Ecto neural progenitor cell (in vitro differentiated cells): Measurements from ENCODE around the gene RASAL3.
A peak's percentile ranks its signal among the peaks of the same experiment; 100 is the strongest.
"Not testable (repeated sequence)": the region's sequence is repeated elsewhere in the genome, so short reads cannot be mapped to it uniquely, and the experiment has no call there.

Source experiments
- DNase-seq: peaks from one replicate; pipeline ENCODE4 v3.0.0-alpha.2; 2018; ENCODE audit warnings: low spot score

The RASAL3 gene

GRCh38 chr19:15473821-15474220 is 9.5 kb upstream of the RASAL3 start:
- DNase-seq = not testable (repeated sequence)

GRCh38 chr19:15471639-15472101 is 7.3 kb upstream of the RASAL3 start:
- no peak for DNase-seq

GRCh38 chr19:15469513-15470297 is 5.4 kb upstream of the RASAL3 start:
- peak; percentile 44 for DNase-seq

- no peak for DNase-seq
Measured at GRCh38 chr19:15468675-15469512, 4.5 kb upstream of the RASAL3 start.

GRCh38 chr19:15467734-15468214 is 3.4 kb upstream of the RASAL3 start:
- DNase-seq = no peak

GRCh38 chr19:15466851-15467733 is 2.7 kb upstream of the RASAL3 start:
- DNase-seq = no peak

GRCh38 chr19:15463861-15464371 is 428 bp downstream of the RASAL3 start:
- DNase-seq = peak; percentile 45

- no peak for DNase-seq
Measured at GRCh38 chr19:15461694-15462093, 2.6 kb downstream of the RASAL3 start.

GRCh38 chr19:15457701-15458484 is 6.5 kb downstream of the RASAL3 start:
- no peak for DNase-seq

GRCh38 chr19:15456871-15457700 is 7.3 kb downstream of the RASAL3 start:
- no peak for DNase-seq

GRCh38 chr19:15456441-15456840 is 7.9 kb downstream of the RASAL3 start:
- no peak for DNase-seq

GRCh38 chr19:15455996-15456395 is 8.3 kb downstream of the RASAL3 start:
- DNase-seq = no peak

- DNase-seq = no peak
Measured at GRCh38 chr19:15453906-15454860, 10.2 kb downstream of the RASAL3 start.

GRCh38 chr19:15453091-15453578 is 11.2 kb downstream of the RASAL3 start:
- no peak for DNase-seq

- DNase-seq = peak; percentile 95
Measured at GRCh38 chr19:15452111-15453047, 12.0 kb downstream of the RASAL3 start.

- no peak for DNase-seq
Measured at GRCh38 chr19:15450528-15450890, 13.8 kb downstream of the RASAL3 start.
